Panc1 (cell line): ENCODE results near the gene RAB11FIP2.

ENCODE experiments used
- POLR2AphosphoS5 ChIP-seq: IDR thresholded peaks from 2 replicates; pipeline ENCODE4 v1.6.1; 2012; ENCODE audit warnings: mild to moderate bottlenecking, low read depth, low read length, moderate library complexity
- SIN3A ChIP-seq: IDR thresholded peaks from 2 replicates; pipeline ENCODE4 v1.6.1; 2012; ENCODE audit warnings: low read depth, mild to moderate bottlenecking, low read length, moderate library complexity, borderline replicate concordance; ENCODE audit not compliant: insufficient read depth
- TCF7L2 ChIP-seq: IDR thresholded peaks from 2 replicates; pipeline ENCODE4 v1.6.1; 2011; ENCODE audit warnings: mild to moderate bottlenecking, low read depth, low read length, inconsistent platforms
- TF ChIP-seq, protein P1 (sequence below): fragments of 450-650 bp; IDR thresholded peaks from 2 replicates; pipeline ENCODE4 v1.5.1; 2017; ENCODE audit warnings: mild to moderate bottlenecking
- TF ChIP-seq, protein P2 (sequence below), 2 experiments: IDR thresholded peaks; 2 replicates each; pipeline ENCODE4 v1.6.1; 2011 to 2012; ENCODE audit warnings: low read depth in 2 of 2, control low read depth in 1 of 2, low read length in 1 of 2, mild to moderate bottlenecking in 1 of 2, moderate library complexity in 1 of 2; ENCODE audit not compliant: insufficient read depth in 1 of 2

DNA sequence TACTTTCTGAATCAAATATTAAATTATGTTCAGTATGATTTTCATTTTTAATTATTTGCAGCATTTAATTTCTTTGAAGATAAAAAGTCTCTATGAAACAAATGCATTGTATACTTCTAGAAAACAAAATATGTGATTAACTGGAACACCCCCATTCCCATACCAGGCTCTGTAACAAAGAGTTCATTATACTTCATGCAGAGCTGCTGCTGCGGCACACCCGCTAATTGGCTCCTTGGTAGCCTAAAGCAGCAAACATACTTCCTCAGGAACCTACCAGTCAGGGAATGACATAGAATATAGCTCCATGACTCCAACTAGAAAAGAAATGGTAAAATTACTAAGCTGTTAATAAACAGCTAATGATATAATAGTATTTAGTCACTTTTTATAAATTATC lies 19.3 kb downstream of the RAB11FIP2 start:
- TF ChIP-seq, protein P1, sequence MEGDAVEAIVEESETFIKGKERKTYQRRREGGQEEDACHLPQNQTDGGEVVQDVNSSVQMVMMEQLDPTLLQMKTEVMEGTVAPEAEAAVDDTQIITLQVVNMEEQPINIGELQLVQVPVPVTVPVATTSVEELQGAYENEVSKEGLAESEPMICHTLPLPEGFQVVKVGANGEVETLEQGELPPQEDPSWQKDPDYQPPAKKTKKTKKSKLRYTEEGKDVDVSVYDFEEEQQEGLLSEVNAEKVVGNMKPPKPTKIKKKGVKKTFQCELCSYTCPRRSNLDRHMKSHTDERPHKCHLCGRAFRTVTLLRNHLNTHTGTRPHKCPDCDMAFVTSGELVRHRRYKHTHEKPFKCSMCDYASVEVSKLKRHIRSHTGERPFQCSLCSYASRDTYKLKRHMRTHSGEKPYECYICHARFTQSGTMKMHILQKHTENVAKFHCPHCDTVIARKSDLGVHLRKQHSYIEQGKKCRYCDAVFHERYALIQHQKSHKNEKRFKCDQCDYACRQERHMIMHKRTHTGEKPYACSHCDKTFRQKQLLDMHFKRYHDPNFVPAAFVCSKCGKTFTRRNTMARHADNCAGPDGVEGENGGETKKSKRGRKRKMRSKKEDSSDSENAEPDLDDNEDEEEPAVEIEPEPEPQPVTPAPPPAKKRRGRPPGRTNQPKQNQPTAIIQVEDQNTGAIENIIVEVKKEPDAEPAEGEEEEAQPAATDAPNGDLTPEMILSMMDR = no peak
- TF ChIP-seq POLR2AphosphoS5 (no peak), TCF7L2 (no peak), SIN3A (no peak)
- TF ChIP-seq, protein P2, sequence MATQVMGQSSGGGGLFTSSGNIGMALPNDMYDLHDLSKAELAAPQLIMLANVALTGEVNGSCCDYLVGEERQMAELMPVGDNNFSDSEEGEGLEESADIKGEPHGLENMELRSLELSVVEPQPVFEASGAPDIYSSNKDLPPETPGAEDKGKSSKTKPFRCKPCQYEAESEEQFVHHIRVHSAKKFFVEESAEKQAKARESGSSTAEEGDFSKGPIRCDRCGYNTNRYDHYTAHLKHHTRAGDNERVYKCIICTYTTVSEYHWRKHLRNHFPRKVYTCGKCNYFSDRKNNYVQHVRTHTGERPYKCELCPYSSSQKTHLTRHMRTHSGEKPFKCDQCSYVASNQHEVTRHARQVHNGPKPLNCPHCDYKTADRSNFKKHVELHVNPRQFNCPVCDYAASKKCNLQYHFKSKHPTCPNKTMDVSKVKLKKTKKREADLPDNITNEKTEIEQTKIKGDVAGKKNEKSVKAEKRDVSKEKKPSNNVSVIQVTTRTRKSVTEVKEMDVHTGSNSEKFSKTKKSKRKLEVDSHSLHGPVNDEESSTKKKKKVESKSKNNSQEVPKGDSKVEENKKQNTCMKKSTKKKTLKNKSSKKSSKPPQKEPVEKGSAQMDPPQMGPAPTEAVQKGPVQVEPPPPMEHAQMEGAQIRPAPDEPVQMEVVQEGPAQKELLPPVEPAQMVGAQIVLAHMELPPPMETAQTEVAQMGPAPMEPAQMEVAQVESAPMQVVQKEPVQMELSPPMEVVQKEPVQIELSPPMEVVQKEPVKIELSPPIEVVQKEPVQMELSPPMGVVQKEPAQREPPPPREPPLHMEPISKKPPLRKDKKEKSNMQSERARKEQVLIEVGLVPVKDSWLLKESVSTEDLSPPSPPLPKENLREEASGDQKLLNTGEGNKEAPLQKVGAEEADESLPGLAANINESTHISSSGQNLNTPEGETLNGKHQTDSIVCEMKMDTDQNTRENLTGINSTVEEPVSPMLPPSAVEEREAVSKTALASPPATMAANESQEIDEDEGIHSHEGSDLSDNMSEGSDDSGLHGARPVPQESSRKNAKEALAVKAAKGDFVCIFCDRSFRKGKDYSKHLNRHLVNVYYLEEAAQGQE (IDR thresholded peaks at IDR 0.05; ENCODE audit: insufficient read depth in 1 of 2, low read depth in 2 of 2, low read length in 1 of 2) = no peak
